Naive thymus-derived CD4-positive, alpha-beta T cell (primary cell): ENCODE data around the gene SPTSSA. TPM values are rescaled to one million over a fixed set of nuclear protein-coding genes. Genes with fewer than 3 reads are reported as not detected.

Experiments used
- ATAC-seq: fragments of 150-1000 bp; cut with Tn5 transposase; 2 replicates; pipeline ENCODE4 v1.10.0; 2021; ENCODE audit warnings: mild to moderate bottlenecking, moderate library complexity
- CTCF ChIA-PET: fragments of 350-600 bp; sonication (Branson Sonifier 250); formaldehyde crosslinking; loops from one replicate; lab custom pipeline; 2021; ENCODE audit warnings: antibody characterized with exemption; lab: Charles Lee
- POLR2A ChIA-PET: fragments of 350-600 bp; sonication (Branson Sonifier 250); formaldehyde crosslinking; loops from one replicate; lab custom pipeline; 2021; ENCODE audit warnings: antibody characterized with exemption, inconsistent platforms; lab: Charles Lee
- DNase-seq, 9 donors: peaks; one replicate each; pipeline versions ENCODE4 v3.0.0 to v3.0.0-alpha.2; 2020 to 2022; ENCODE audit warnings: mixed read lengths in 1 of 9
- H3K27ac ChIP-seq: one replicate; pipeline ENCODE4 v1.7.0; 2013; ENCODE audit warnings: mild to moderate bottlenecking, low read depth, low read length, moderate library complexity
- H3K27me3 ChIP-seq, 2 donors: one replicate each; pipeline ENCODE4 v1.7.0; 2013; ENCODE audit warnings: low read length in 2 of 2, mild to moderate bottlenecking in 2 of 2, moderate library complexity in 2 of 2; ENCODE audit not compliant: control insufficient read depth in 2 of 2, insufficient read depth in 2 of 2
- H3K36me3 ChIP-seq, 3 experiments: 1 replicate in 2 of 3; 2 replicates in 1 of 3; pipeline ENCODE4 v1.7.0; 2013; ENCODE audit warnings: low read length in 3 of 3, mild to moderate bottlenecking in 3 of 3, moderate library complexity in 1 of 3; ENCODE audit not compliant: insufficient read depth in 3 of 3, control insufficient read depth in 2 of 3
- H3K4me1 ChIP-seq, 2 donors: one replicate each; pipeline ENCODE4 v1.7.0; 2013; ENCODE audit warnings: low read length in 2 of 2, mild to moderate bottlenecking in 2 of 2, moderate library complexity in 1 of 2; ENCODE audit not compliant: control insufficient read depth in 2 of 2, insufficient read depth in 2 of 2
- H3K4me3 ChIP-seq: 2 replicates; pipeline ENCODE4 v1.7.0; 2013; ENCODE audit warnings: mild to moderate bottlenecking, low read length
- H3K9me3 ChIP-seq, 3 experiments: 1 replicate in 2 of 3; 2 replicates in 1 of 3; pipeline ENCODE4 v1.7.0; 2013; ENCODE audit warnings: low read length in 3 of 3; ENCODE audit not compliant: control insufficient read depth in 2 of 3
- H3K27ac Mint-ChIP-seq, 9 donors: one replicate each; pipeline ENCODE4 v1.8.0; 2020 to 2022; ENCODE audit warnings: mixed read lengths in 9 of 9, mild to moderate bottlenecking in 8 of 9, moderate library complexity in 5 of 9, inconsistent platforms in 2 of 9
- H3K27me3 Mint-ChIP-seq, 5 donors: one replicate each; pipeline ENCODE4 v1.8.0; 2021 to 2022; ENCODE audit warnings: mixed read lengths in 5 of 5, mild to moderate bottlenecking in 1 of 5
- H3K36me3 Mint-ChIP-seq, 5 donors: one replicate each; pipeline ENCODE4 v1.8.0; 2020 to 2022; ENCODE audit warnings: mixed read lengths in 5 of 5, mild to moderate bottlenecking in 3 of 5, inconsistent platforms in 1 of 5
- H3K4me1 Mint-ChIP-seq, 7 donors: one replicate each; pipeline ENCODE4 v1.8.0; 2020 to 2022; ENCODE audit warnings: mixed read lengths in 7 of 7, mild to moderate bottlenecking in 3 of 7, inconsistent platforms in 1 of 7
- H3K4me3 Mint-ChIP-seq, 10 donors: one replicate each; pipeline ENCODE4 v1.8.0; 2020 to 2022; ENCODE audit warnings: mild to moderate bottlenecking in 10 of 10, mixed read lengths in 10 of 10, moderate library complexity in 6 of 10, inconsistent platforms in 2 of 10
- H3K9me3 Mint-ChIP-seq, 11 donors: one replicate each; pipeline ENCODE4 v1.8.0; 2020 to 2022; ENCODE audit warnings: mixed read lengths in 11 of 11, mild to moderate bottlenecking in 4 of 11, inconsistent platforms in 1 of 11, moderate library complexity in 1 of 11
- intact Hi-C, 2 donors: fragments of 100-400 bp; cut with micrococcal nuclease; formaldehyde crosslinking; loops; one replicate each; pipeline ENCODE4 v1.15.1; 2023
- polyA plus RNA-seq, 2 donors: library from polyadenylated mRNA; unstranded; fragments of 300-500 nt; fragmentation: Illumina TruSeq; gene quantifications; one replicate each; pipeline ENCODE4 v1.2.3, GENCODE V29; 2021
- total RNA-seq, 6 experiments: library from RNA in 5 of 6; stranded (reverse) in 5 of 6; gene quantifications; 1 replicate in 5 of 6; 2 replicates in 1 of 6; pipeline ENCODE4 v1.2.3 and lab custom pipeline; 2021 to 2026

SPTSSA gene
- total and polyA plus RNA-seq, 7 experiments from 2014 or later: 2.2 to 13.3 (median 5.1) TPM

- no peaks in the 10 kb centered on the region for H3K27me3 Mint-ChIP-seq
- H3K4me1 Mint-ChIP-seq: peaks cover 11 to 25% (median 15%) of the 10 kb centered on the region in 7 donors
- CTCF ChIA-PET: interaction anchor here (0.5 kb wide), 1 partner anchor 157 kb away, joined by 4 read pairs; no protein-coding TSS in a partner anchor
- ATAC-seq (peak; percentile 4), DNase-seq (peak in 7 of 9 donors; percentile 2 to 22 (median 16))
- no peaks in the 10 kb centered on the region for H3K9me3 Mint-ChIP-seq
- H3K4me3 Mint-ChIP-seq: peak overlapping the region; percentile 83 to 97 (median 89)
- peaks cover 0 to 2% (median 0%) of the 10 kb centered on the region in 5 donors for H3K36me3 Mint-ChIP-seq
- Histone ChIP-seq H3K36me3 (no peaks in the 10 kb centered on the region), H3K4me3 (peak overlapping the region; percentile 70), H3K9me3 (no peaks in the 10 kb centered on the region), H3K27ac (peak overlapping the region; percentile 78), H3K4me1 (peaks cover 0 to 6% of the 10 kb centered on the region in 2 donors), H3K27me3 (no peaks in the 10 kb centered on the region)
- H3K27ac Mint-ChIP-seq: peak overlapping the region; percentile 60 to 94 (median 86)
- POLR2A ChIA-PET: interaction anchor here (0.6 kb wide), 1 partner anchor 14 kb away, joined by 3 read pairs; no protein-coding TSS in a partner anchor
- intact Hi-C loops: loop anchor here (1.0 to 10.0 kb wide), 11 partner anchors 76 to 1863 kb away; partner anchors contain the start of genes BRMS1L (in 2 of the 2), EAPP (in 2 of the 2), CFL2 (in 1 of the 2) and MBIP (in 1 of the 2)
Measured at GRCh38 chr14:34461334-34462131, 507 bp downstream of the SPTSSA start.

GRCh38 chr14:34460841-34461240 is 1.2 kb downstream of the SPTSSA start:
- Mint-ChIP-seq H3K4me1 (peaks cover 11 to 25% (median 15%) of the 10 kb centered on the region in 7 donors), H3K27ac (peak overlapping the region; percentile 60 to 94 (median 79)), H3K4me3 (peak overlapping the region; percentile 83 to 97 (median 89)), H3K27me3 (no peaks in the 10 kb centered on the region), H3K9me3 (no peaks in the 10 kb centered on the region), H3K36me3 (peaks cover 0 to 2% (median 0%) of the 10 kb centered on the region in 5 donors)
- no peak overlapping the region for H3K4me3 ChIP-seq
- no peak for ATAC-seq
- intact Hi-C loops: loop anchor here (5.0 to 10.0 kb wide), 9 partner anchors 76 to 1864 kb away; partner anchors contain the start of genes EAPP (in 2 of the 2), BRMS1L (in 1 of the 2), CFL2 (in 1 of the 2) and MBIP (in 1 of the 2)
- H3K36me3 ChIP-seq: no peaks in the 10 kb centered on the region
- ChIA-PET CTCF (interaction anchor here (0.5 kb wide), 1 partner anchor 156 kb away, joined by 4 read pairs; no protein-coding TSS in a partner anchor), POLR2A (interaction anchor here (0.6 kb wide), 1 partner anchor 13 kb away, joined by 3 read pairs; no protein-coding TSS in a partner anchor)
- H3K4me1 ChIP-seq: peaks cover 0 to 6% of the 10 kb centered on the region in 2 donors
- no peaks in the 10 kb centered on the region for H3K27me3 ChIP-seq
- H3K9me3 ChIP-seq: no peaks in the 10 kb centered on the region
- DNase-seq: no peak
- H3K27ac ChIP-seq: peak overlapping the region; percentile 78

- Histone ChIP-seq H3K36me3 (no peaks in the 10 kb centered on the region), H3K27ac (no peak overlapping the region), H3K9me3 (no peaks in the 10 kb centered on the region), H3K4me3 (no peak overlapping the region), H3K27me3 (no peaks in the 10 kb centered on the region), H3K4me1 (peaks cover 0 to 6% of the 10 kb centered on the region in 2 donors)
- Mint-ChIP-seq H3K27me3 (no peaks in the 10 kb centered on the region), H3K9me3 (no peaks in the 10 kb centered on the region), H3K4me1 (peaks cover 11 to 25% (median 15%) of the 10 kb centered on the region in 7 donors), H3K4me3 (peak overlapping the region in 5 of 10 donors; percentile 32 to 94 (median 88)), H3K36me3 (peaks cover 0 to 2% (median 0%) of the 10 kb centered on the region in 5 donors), H3K27ac (peak overlapping the region in 1 of 9 donors; percentile 60)
- intact Hi-C loops: loop anchor here (5.0 to 10.0 kb wide), 9 partner anchors 77 to 1865 kb away; partner anchors contain the start of genes EAPP (in 2 of the 2), BRMS1L (in 1 of the 2), CFL2 (in 1 of the 2) and MBIP (in 1 of the 2)
- CTCF ChIA-PET: no interaction called here
- POLR2A ChIA-PET: no interaction called here
- no peak for DNase-seq
- no peak for ATAC-seq
Measured at GRCh38 chr14:34460295-34460694, 1.7 kb downstream of the SPTSSA start.

- no peaks in the 10 kb centered on the region for H3K27me3 ChIP-seq
- H3K27ac ChIP-seq: no peak overlapping the region
- H3K4me3 ChIP-seq: no peak overlapping the region
- H3K9me3 ChIP-seq: no peaks in the 10 kb centered on the region
- Mint-ChIP-seq H3K27ac (no peak overlapping the region), H3K4me3 (no peak overlapping the region), H3K4me1 (peaks cover 9 to 22% (median 14%) of the 10 kb centered on the region in 7 donors), H3K36me3 (peaks cover 0 to 9% (median 0%) of the 10 kb centered on the region in 5 donors), H3K9me3 (no peaks in the 10 kb centered on the region), H3K27me3 (no peaks in the 10 kb centered on the region)
- DNase-seq (no peak), ATAC-seq (no peak)
- peaks cover 0 to 6% of the 10 kb centered on the region in 2 donors for H3K4me1 ChIP-seq
- no peaks in the 10 kb centered on the region for H3K36me3 ChIP-seq
- CTCF ChIA-PET: interaction anchor here (0.7 kb wide), 1 partner anchor 548 kb away, joined by 4 read pairs; no protein-coding TSS in a partner anchor
- intact Hi-C loops: no loop called here
- POLR2A ChIA-PET: interaction anchor here (0.5 kb wide), 1 partner anchor 1400 kb away, joined by 3 read pairs; no protein-coding TSS in a partner anchor
Measured at GRCh38 chr14:34457186-34457585, 4.9 kb downstream of the SPTSSA start.

GRCh38 chr14:34453226-34453625 is 8.8 kb downstream of the SPTSSA start:
- H3K9me3 Mint-ChIP-seq: no peaks in the 10 kb centered on the region
- H3K4me3 ChIP-seq: no peak overlapping the region
- H3K4me1 Mint-ChIP-seq: peaks cover 0 to 7% (median 0%) of the 10 kb centered on the region in 7 donors
- no peak overlapping the region for H3K27ac Mint-ChIP-seq
- no peaks in the 10 kb centered on the region for H3K27me3 Mint-ChIP-seq
- no peaks in the 10 kb centered on the region for H3K9me3 ChIP-seq
- DNase-seq (no peak), ATAC-seq (no peak)
- intact Hi-C loops: no loop called here
- no peaks in the 10 kb centered on the region for H3K36me3 ChIP-seq
- peaks cover 0 to 9% (median 4%) of the 10 kb centered on the region in 5 donors for H3K36me3 Mint-ChIP-seq
- no peaks in the 10 kb centered on the region for H3K27me3 ChIP-seq
- POLR2A ChIA-PET: interaction anchor here (0.6 kb wide), 1 partner anchor 1411 kb away, joined by 3 read pairs; no protein-coding TSS in a partner anchor
- H3K4me3 Mint-ChIP-seq: no peak overlapping the region
- CTCF ChIA-PET: no interaction called here
- H3K4me1 ChIP-seq: no peaks in the 10 kb centered on the region
- H3K27ac ChIP-seq: no peak overlapping the region

- CTCF ChIA-PET: no interaction called here
Measured at GRCh38 chr14:34452258-34452822, 9.7 kb downstream of the SPTSSA start.

More at GRCh38 chr14:34452258-34452822, 9.7 kb downstream of the SPTSSA start:
- intact Hi-C loops: no loop called here
- Mint-ChIP-seq H3K27me3 (no peaks in the 10 kb centered on the region), H3K9me3 (no peaks in the 10 kb centered on the region), H3K27ac (no peak overlapping the region), H3K4me3 (no peak overlapping the region), H3K4me1 (peaks cover 0 to 7% (median 0%) of the 10 kb centered on the region in 7 donors), H3K36me3 (peaks cover 0 to 10% (median 5%) of the 10 kb centered on the region in 5 donors)
- no peak overlapping the region for H3K27ac ChIP-seq
- no peak for ATAC-seq
- no peak for DNase-seq
- H3K9me3 ChIP-seq: no peaks in the 10 kb centered on the region
- H3K4me3 ChIP-seq: no peak overlapping the region
- H3K4me1 ChIP-seq: no peaks in the 10 kb centered on the region
- POLR2A ChIA-PET: no interaction called here
- H3K36me3 ChIP-seq: no peaks in the 10 kb centered on the region
- H3K27me3 ChIP-seq: no peaks in the 10 kb centered on the region
